ENCODE results near the gene USP15. TPM values are rescaled to one million over a fixed set of nuclear protein-coding genes. Genes with fewer than 3 reads are reported as not detected.

USP15 gene
- total RNA-seq, 4 donors from 2014 or later: 26.4 to 72.0 (median 63.8) TPM

Small RNAs within 50 kb of the gene (small RNA-seq; reads per million reads assigned to genes)
- gene RF00017: 0 reads per million in 4 donors
- 0 reads per million in 4 donors for gene RNU6-595P

Other genes starting within 250 kb of the USP15 start
- gene MON2, start 206.4 kb downstream of the USP15 start, total RNA-seq: 10 to 100 TPM; 29.6 to 61.4 (median 41.9) TPM